ENCODE results near the gene SGCA.

DNA sequence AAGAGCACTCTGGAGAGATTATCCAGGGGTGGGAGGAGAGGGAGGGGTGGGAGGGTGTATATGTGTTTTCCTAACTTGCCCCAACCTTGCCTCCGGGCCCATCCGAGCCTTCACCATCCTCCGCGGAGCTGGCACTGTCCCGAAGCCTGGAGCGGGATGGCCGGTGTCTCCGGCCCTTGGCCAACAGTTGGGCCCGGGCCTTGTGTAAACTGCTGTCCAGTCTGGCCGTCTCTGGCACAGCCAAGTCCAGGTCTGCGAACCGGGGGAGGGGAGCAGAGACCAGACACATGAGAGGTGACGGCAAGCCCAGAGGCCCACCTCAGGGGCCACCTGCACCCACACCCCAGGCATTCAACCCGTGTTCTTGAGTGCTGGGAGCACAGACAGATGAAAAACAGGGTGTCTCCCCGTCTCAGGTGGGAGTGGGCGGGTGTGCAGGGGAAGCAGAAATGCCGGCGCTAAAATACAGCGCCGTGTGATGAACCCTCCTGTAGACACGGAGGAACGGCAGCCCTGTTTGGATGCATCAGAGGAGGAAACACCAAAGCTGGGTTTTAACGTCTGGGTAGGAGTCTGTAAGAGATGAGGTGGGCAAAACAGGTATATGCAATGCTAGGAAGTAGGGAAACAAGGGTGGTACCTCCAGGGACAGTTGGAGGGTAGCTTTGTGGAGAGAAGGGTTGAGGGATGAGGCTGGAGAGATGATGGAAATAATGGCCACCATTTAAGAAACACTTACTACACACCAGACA is 47.6 kb upstream of the SGCA start:
- no peak for TF ChIP-seq POLR2A (IDR thresholded peaks at IDR 0.05; ENCODE audit: low read depth, low read length)
- TF ChIP-seq ZNF384 (IDR thresholded peaks at IDR 0.05; ENCODE audit: borderline replicate concordance, low read depth, low read length), result no peak
- TF ChIP-seq, protein P1, sequence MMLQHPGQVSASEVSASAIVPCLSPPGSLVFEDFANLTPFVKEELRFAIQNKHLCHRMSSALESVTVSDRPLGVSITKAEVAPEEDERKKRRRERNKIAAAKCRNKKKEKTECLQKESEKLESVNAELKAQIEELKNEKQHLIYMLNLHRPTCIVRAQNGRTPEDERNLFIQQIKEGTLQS (IDR thresholded peaks at IDR 0.05; ENCODE audit: borderline replicate concordance, extremely low read depth, low read depth, low read length), result no peak
- no peak for TF ChIP-seq TBL1XR1 (IDR thresholded peaks at IDR 0.05; ENCODE audit: low read depth, low read length)
- TF ChIP-seq, protein P2, sequence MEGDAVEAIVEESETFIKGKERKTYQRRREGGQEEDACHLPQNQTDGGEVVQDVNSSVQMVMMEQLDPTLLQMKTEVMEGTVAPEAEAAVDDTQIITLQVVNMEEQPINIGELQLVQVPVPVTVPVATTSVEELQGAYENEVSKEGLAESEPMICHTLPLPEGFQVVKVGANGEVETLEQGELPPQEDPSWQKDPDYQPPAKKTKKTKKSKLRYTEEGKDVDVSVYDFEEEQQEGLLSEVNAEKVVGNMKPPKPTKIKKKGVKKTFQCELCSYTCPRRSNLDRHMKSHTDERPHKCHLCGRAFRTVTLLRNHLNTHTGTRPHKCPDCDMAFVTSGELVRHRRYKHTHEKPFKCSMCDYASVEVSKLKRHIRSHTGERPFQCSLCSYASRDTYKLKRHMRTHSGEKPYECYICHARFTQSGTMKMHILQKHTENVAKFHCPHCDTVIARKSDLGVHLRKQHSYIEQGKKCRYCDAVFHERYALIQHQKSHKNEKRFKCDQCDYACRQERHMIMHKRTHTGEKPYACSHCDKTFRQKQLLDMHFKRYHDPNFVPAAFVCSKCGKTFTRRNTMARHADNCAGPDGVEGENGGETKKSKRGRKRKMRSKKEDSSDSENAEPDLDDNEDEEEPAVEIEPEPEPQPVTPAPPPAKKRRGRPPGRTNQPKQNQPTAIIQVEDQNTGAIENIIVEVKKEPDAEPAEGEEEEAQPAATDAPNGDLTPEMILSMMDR (IDR thresholded peaks at IDR 0.05 in 2 of 3, conservative IDR thresholded peaks at IDR 0.05 in 1 of 3; ENCODE audit: control insufficient read depth in 2 of 3, extremely low read depth in 1 of 3, insufficient read depth in 1 of 3, low read depth in 3 of 3, low read length in 3 of 3), result no peak
- no peak for TF ChIP-seq YY1 (IDR thresholded peaks at IDR 0.05; ENCODE audit: low read depth, low read length)
- no peak for TF ChIP-seq SRF (IDR thresholded peaks at IDR 0.05; ENCODE audit: low read depth in 2 of 2, low read length in 2 of 2)
- TF ChIP-seq, protein P3, sequence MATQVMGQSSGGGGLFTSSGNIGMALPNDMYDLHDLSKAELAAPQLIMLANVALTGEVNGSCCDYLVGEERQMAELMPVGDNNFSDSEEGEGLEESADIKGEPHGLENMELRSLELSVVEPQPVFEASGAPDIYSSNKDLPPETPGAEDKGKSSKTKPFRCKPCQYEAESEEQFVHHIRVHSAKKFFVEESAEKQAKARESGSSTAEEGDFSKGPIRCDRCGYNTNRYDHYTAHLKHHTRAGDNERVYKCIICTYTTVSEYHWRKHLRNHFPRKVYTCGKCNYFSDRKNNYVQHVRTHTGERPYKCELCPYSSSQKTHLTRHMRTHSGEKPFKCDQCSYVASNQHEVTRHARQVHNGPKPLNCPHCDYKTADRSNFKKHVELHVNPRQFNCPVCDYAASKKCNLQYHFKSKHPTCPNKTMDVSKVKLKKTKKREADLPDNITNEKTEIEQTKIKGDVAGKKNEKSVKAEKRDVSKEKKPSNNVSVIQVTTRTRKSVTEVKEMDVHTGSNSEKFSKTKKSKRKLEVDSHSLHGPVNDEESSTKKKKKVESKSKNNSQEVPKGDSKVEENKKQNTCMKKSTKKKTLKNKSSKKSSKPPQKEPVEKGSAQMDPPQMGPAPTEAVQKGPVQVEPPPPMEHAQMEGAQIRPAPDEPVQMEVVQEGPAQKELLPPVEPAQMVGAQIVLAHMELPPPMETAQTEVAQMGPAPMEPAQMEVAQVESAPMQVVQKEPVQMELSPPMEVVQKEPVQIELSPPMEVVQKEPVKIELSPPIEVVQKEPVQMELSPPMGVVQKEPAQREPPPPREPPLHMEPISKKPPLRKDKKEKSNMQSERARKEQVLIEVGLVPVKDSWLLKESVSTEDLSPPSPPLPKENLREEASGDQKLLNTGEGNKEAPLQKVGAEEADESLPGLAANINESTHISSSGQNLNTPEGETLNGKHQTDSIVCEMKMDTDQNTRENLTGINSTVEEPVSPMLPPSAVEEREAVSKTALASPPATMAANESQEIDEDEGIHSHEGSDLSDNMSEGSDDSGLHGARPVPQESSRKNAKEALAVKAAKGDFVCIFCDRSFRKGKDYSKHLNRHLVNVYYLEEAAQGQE (IDR thresholded peaks at IDR 0.05; ENCODE audit: low read depth, low read length), result no peak
- no peak for TF ChIP-seq SUZ12 (IDR thresholded peaks at IDR 0.05; ENCODE audit: unreplicated experiment)
- TF ChIP-seq RAD51 (IDR thresholded peaks at IDR 0.05), result no peak
- no peak for TF ChIP-seq POLR2AphosphoS5 (IDR thresholded peaks at IDR 0.05; ENCODE audit: low read length)
- no peak for TF ChIP-seq RBBP5 (conservative IDR thresholded peaks at IDR 0.05)
- TF ChIP-seq BMI1 (IDR thresholded peaks at IDR 0.05; ENCODE audit: borderline replicate concordance), result no peak

Data from GM12878 (cell line).